GM12864 (cell line): ENCODE results near the gene LILRA6.
"Not testable (repeated sequence)": the region's sequence is repeated elsewhere in the genome, so short reads cannot be mapped to it uniquely, and the experiment has no call there.

Source experiments
- DNase-seq: peaks from one replicate; pipeline ENCODE4 v3.0.0-alpha.2; 2011; ENCODE audit warnings: low read depth
- H3K4me3 ChIP-seq: 2 replicates; pipeline ENCODE4 v1.5.1; 2011; ENCODE audit warnings: mild to moderate bottlenecking, low read depth, low read length, control low read depth
- TF ChIP-seq, protein P1 (sequence below): IDR thresholded peaks from 2 replicates; pipeline ENCODE4 v1.5.1; 2011; ENCODE audit warnings: low read depth, mild to moderate bottlenecking, moderate library complexity, low read length, control low read depth, inconsistent platforms; ENCODE audit errors: missing control alignments

The LILRA6 gene

DNA sequence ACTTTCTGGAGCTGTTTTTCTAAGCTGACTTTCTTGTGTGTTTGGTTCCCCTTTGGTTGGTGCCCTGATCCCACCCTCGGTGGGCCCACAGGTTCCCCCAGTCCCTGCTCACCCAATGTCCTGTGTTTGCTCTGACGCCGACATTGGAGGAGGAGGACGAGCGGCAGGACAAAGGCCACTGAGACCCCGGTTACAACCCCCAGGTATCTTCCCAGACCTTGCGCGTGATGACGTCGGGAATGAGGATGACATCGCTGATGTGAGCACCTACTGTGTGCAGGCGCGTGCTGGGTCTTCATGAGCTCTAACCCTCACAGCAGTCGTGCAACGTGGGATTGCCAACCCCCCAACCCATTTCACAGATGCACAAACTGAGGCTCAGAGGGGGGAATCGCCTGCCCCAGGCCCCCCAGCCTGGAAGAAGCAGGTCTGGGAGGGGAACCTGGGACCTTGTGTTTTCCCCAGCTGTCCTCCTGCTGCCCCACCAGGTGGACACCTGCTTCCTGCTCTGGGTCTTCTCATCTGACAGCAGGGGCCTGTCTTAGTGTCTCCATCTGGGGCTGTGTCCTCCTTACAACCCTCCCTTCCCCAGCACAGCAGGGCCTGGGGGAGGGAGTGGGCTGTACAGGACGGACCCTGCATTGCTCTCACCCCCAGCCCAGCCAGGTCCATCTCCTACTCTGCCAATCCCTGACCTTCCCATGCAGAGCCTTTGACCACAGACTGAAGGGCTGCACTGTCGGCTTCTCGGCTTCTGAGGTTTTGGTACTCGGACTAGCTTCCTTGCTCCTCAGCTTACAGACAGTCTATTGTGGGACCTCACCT lies 4.7 kb upstream of the LILRA6 start:
- no peak for DNase-seq
- TF ChIP-seq, protein P1, sequence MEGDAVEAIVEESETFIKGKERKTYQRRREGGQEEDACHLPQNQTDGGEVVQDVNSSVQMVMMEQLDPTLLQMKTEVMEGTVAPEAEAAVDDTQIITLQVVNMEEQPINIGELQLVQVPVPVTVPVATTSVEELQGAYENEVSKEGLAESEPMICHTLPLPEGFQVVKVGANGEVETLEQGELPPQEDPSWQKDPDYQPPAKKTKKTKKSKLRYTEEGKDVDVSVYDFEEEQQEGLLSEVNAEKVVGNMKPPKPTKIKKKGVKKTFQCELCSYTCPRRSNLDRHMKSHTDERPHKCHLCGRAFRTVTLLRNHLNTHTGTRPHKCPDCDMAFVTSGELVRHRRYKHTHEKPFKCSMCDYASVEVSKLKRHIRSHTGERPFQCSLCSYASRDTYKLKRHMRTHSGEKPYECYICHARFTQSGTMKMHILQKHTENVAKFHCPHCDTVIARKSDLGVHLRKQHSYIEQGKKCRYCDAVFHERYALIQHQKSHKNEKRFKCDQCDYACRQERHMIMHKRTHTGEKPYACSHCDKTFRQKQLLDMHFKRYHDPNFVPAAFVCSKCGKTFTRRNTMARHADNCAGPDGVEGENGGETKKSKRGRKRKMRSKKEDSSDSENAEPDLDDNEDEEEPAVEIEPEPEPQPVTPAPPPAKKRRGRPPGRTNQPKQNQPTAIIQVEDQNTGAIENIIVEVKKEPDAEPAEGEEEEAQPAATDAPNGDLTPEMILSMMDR = no peak
- no peak overlapping the region for H3K4me3 ChIP-seq

DNA sequence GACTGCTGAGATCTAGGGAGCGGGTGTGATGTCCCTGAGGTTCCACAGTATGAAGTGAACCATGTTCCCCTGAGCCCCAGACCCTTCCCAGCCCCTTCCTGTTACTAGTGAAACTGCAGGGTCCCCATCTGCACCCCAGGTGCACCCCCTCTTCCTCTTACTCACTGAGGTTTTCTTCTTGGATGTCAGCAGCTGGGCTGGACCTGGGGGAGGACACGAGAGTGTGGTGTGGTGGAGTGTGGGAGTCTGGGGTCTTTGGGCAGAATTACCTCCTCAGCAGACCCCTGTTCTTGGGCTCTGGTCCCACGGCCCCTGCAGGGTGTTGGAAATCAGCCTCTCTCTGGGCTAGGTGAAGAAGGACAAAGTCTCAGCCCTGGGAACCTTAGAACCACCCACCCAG lies 3.3 kb upstream of the LILRA6 start:
- H3K4me3 ChIP-seq = no peak overlapping the region
- DNase-seq = no peak
- TF ChIP-seq, protein P1 = no peak

DNA sequence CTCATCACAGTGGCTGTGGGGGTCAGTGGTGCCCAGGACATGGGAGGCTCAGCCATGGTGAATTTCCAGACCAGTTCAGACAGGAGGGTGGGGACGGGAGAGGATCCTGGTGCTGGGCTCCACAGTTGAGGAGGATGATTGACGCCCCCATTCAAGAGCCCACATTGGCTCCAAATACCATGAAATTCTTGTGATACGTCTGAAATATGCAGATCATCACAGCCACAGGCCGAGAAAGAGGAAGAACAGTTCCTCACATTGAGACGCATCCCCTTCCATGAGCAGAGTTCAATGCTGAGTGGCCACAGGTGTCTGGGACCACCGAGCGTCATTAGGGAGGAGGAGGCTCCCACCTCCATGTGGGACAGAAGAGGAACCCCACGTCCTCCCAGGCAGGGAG lies 1.2 kb upstream of the LILRA6 start:
- not testable (repeated sequence) for H3K4me3 ChIP-seq, DNase-seq

DNA sequence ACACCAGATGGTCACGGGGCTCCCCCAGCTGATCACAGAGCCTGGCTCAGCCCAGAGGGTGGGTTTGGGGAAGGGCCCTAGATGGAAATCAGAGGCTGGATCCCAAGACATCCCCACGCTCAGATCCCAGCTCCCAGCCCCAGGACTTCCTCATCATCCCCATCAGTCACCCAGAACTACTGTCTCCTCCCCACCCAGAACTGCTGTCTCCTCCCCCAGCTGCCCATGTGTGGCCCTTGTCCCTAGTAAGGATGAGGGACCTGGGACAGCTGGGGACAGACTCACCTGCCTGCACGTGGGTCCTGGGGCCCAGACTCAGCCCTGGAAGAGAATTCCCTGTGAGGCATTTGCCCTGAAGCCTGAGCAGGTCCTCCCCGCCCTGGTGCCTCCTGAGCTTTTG lies 356 bp downstream of the LILRA6 start:
- not testable (repeated sequence) for DNase-seq, H3K4me3 ChIP-seq

DNA sequence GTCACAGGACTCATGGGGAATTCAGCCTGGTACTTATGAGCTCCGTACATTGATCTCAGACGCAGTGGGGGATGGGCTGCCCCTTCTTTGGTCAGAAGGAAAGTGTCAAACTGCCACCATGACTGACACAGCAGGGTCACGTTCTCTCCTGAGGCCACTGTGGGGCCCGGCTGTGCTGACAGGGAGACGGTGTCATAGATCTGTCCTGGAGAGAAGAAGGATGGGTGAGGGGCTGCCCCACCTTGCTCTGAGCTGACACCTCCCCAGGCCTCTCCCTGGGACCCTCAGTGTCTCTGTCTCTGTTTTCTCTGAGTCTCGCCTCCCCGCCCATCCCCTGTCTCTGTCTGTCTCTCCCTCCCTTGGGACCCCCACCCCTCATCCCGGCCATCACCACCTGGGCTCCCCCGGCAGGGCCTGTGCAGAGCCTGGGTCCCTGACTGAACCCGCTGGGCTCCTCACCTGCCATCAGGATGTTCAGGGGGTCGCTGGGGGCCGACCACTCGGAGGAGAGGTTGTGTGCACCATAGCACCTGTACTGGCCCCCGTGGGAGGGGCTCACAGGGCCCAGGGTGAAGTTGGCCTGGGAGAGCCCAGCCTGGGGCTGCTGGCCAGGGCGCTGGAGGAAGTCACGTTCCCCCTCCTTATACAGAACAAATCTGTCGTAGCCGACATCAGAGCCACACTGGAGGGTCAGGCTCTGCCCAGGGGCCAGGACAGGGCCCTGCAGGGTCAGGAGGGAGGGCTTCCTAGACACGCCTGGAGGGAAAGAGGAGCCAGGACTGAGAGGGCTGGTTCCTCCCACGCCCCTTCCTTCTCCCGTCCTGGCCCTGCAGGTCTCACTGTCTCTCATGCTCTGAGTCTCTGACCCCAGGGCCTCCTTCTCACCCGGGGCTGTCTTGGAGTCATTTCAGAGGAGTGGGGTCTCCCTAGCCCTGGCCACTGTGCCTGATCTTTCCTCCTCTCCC lies 1.9 kb downstream of the LILRA6 start:
- DNase-seq, H3K4me3 ChIP-seq: not testable (repeated sequence)

DNA sequence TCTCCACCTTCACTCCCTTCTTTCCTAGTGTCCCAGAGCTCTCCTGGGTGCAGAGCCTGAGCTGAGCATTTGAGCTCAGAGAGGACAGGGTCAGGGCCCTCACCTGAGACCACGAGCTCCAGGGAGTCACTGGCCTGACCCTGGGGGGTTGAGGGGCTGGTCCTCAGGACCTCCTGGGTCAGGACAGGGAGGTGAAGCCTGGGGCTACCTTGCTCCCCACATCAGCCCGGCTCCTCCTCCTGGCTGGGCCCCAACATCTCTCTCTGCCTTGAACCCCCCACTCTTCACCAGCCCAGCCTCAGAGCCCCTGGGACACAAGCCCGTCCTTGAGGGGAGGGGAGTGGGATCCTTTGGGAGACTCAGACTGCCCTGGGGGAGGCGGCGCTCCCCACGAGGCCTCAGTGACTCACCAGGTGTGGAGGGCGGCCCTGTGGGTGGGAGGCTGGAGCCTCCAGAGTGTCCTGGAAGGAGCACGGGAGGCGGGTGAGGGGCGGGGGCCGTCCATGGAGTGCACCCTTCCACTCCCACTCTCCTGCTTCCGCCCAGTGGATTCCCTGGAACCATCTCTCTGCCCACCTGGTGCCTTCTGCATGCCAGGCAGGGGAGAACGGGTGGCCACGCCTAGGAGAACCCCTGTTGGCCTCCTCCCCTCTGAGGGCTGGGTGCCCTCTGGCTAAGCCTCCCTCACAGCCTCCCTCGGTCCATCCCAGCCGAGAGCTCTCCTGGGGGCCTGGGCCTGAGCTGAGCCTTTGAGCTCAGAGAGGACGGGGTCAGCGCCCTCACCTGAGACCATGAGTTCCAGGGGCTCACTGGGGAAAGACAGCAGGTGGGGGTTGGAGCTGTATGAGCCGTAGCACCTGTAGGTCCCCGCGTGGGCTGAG lies 2.9 kb downstream of the LILRA6 start:
- not testable (repeated sequence) for DNase-seq, H3K4me3 ChIP-seq

DNA sequence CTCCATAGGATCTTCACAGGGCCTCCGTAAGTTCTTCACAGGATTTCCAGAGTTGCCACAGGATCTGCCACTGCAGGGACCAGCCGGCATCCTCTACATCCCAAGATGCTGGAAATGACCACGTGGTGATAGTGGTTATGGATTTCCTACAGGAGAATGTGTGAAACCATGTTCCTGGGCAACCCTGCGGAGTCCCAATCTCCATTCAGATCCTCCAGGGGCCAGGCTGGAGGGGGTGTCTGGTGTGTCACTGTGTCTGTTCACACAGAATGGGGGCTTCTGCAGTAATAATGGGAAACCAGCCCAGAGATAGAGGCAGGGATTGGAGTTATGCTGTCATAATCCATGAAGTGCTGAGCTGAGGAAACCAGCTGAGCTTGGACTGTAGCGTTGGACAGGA lies 8.6 kb downstream of the LILRA6 start:
- no peak for DNase-seq
- H3K4me3 ChIP-seq = no peak overlapping the region
- TF ChIP-seq, protein P1 = no peak

DNA sequence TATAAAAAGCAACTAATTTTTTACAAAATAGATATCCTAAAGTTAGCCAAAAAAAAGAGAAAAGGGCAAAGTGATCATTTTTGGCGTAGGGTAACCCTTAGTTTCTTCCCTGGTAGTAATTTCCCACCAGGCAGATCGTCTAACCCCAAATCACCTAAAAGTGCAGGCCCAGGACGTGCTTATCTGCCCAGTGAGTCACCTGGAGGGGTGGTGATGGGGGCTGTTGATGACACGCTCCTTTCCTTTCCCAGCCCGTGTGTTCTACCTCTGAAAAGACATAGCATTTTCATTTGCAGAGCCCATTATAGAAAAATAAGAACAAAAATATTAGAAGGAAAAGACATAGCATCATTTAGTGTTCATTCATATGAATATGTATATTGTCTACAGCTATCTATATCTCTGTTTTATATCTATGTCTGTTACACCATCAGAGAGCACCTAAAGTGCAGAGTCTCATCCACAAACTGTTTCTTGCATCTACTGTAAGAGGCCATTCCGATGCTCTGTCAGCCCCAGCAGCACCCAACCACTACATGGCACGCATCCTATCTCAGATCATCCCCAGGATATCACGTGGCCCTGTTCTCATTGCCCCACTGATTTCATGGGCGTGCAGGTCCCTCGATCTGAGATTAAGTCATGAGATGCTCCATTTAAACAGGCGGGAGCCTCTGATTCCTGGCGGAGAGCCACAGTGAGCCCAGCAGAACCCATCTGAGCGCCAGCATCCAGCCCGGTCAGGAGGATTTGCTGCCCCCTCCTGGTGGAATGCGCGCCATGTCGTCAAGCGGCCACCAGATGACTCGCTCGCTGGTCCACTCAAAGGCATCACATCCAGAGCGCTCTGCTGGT lies 11.3 kb downstream of the LILRA6 start:
- TF ChIP-seq, protein P1 = peak; percentile 99
- H3K4me3 ChIP-seq = no peak overlapping the region
- peak; percentile 37 for DNase-seq
